Thyroid gland (tissue), 4 donors: Measurements from ENCODE around the gene HEXB. TPM values are rescaled to one million over a fixed set of nuclear protein-coding genes. Genes with fewer than 3 reads are reported as not detected.
A peak's percentile ranks its signal among the peaks of the same experiment; 100 is the strongest.

Experiments used
- DNase-seq, 2 donors: peaks; one replicate each; pipeline ENCODE4 v3.0.0-alpha.2; 2019
- H3K27ac ChIP-seq, 3 donors: fragments of 200-600 bp; sonication (generic); 1 replicate in 2 of 3; 2 replicates in 1 of 3; pipeline ENCODE4 v1.5.1; 2016 to 2019; ENCODE audit warnings: mild to moderate bottlenecking in 1 of 3, moderate library complexity in 1 of 3
- H3K27me3 ChIP-seq: fragments of 200-600 bp; sonication (generic); one replicate; pipeline ENCODE4 v1.5.1; 2019
- H3K36me3 ChIP-seq, 2 donors: fragments of 200-600 bp; sonication (generic); one replicate each; pipeline ENCODE4 v1.5.1; 2016 to 2019
- H3K4me1 ChIP-seq, 2 donors: fragments of 200-600 bp; sonication (generic); one replicate each; pipeline ENCODE4 v1.5.1; 2017 to 2019
- H3K4me3 ChIP-seq, 3 donors: fragments of 200-600 bp; sonication (generic); replicated peaks in 1 of 3; 1 replicate in 2 of 3; 2 replicates in 1 of 3; pipeline ENCODE4 v1.5.1; 2016; ENCODE audit warnings: mild to moderate bottlenecking in 1 of 3
- H3K9me3 ChIP-seq: fragments of 200-600 bp; sonication (generic); one replicate; pipeline ENCODE4 v1.5.1; 2017
- CTCF ChIP-seq, 6 experiments: fragments of 200-600 bp in 3 of 6; fragments of 450-650 bp in 3 of 6; sonication (generic) in 3 of 6; IDR thresholded peaks; one replicate each; pipeline ENCODE4 v1.5.1; 2016 to 2019; ENCODE audit warnings: antibody characterized with exemption in 6 of 6, mild to moderate bottlenecking in 2 of 6, inconsistent platforms in 1 of 6, moderate library complexity in 1 of 6
- POLR2A ChIP-seq, 2 donors: fragments of 450-650 bp; IDR thresholded peaks; one replicate each; pipeline ENCODE4 v1.6.1; 2017; ENCODE audit warnings: antibody characterized with exemption in 2 of 2, mild to moderate bottlenecking in 2 of 2, moderate library complexity in 1 of 2
- WGBS, 2 donors: methylation state at CpG; one replicate each; pipeline ENCODE4 v1.1.5; 2017; 5-methylcytosine and 5-hydroxymethylcytosine counted together
- intact Hi-C: fragments of 100-400 bp; cut with DNase I; formaldehyde crosslinking; loops from one replicate; pipeline ENCODE4 v1.15.1; 2023
- total RNA-seq, 4 donors: library from RNA; depleted of rRNA; stranded (reverse); fragments of >200 nt; gene quantifications; one replicate each; pipeline ENCODE4 v1.2.3, GENCODE V29; 2016

The HEXB gene
- total RNA-seq, 4 donors from 2014 or later, result 141 to 264 (median 166) TPM

- Histone ChIP-seq H3K4me3 (peak overlapping the region; percentile 54 to 74 (median 73)), H3K4me1 (peaks cover 0 to 28% of the 10 kb centered on the region in 2 donors), H3K27ac (peak overlapping the region in 1 of 3 donors; percentile 58), H3K9me3 (no peaks in the 10 kb centered on the region), H3K27me3 (no peaks in the 10 kb centered on the region), H3K36me3 (no peaks in the 10 kb centered on the region)
- TF ChIP-seq POLR2A (IDR thresholded peaks at IDR 0.05) (no peak), CTCF (IDR thresholded peaks at IDR 0.05) (peak in 5 of 6 experiments; percentile 37 to 72 (median 58))
- 6% methylated on average over 26 to 28 of the region's 28 CpGs for WGBS, 2 donors
- peak; percentile 30 to 35 for DNase-seq
- intact Hi-C loops, result loop anchor here (10.0 kb wide), 2 partner anchors 517 to 607 kb away; no protein-coding TSS in a partner anchor
Measured at GRCh38 chr5:74641735-74642542, 43.1 kb upstream of the HEXB start.

- 81 to 82% methylated on average over 6 of the region's 6 CpGs for WGBS, 2 donors
- peaks cover 0 to 28% of the 10 kb centered on the region in 2 donors for H3K4me1 ChIP-seq
- no peak for TF ChIP-seq POLR2A (IDR thresholded peaks at IDR 0.05)
- no peak for TF ChIP-seq CTCF (IDR thresholded peaks at IDR 0.05)
- no peak overlapping the region for H3K4me3 ChIP-seq
- H3K27ac ChIP-seq, result no peak overlapping the region
- H3K36me3 ChIP-seq, result no peaks in the 10 kb centered on the region
- DNase-seq, result no peak
- no peaks in the 10 kb centered on the region for H3K9me3 ChIP-seq
- intact Hi-C loops, result loop anchor here (10.0 kb wide), 2 partner anchors 518 to 608 kb away; no protein-coding TSS in a partner anchor
- no peaks in the 10 kb centered on the region for H3K27me3 ChIP-seq
Measured at GRCh38 chr5:74642543-74642863, 42.5 kb upstream of the HEXB start.

GRCh38 chr5:74643111-74643562 lies 41.9 kb upstream of the HEXB start:
- H3K4me3 ChIP-seq, result no peak overlapping the region
- TF ChIP-seq POLR2A (IDR thresholded peaks at IDR 0.05), result no peak
- no peak for TF ChIP-seq CTCF (IDR thresholded peaks at IDR 0.05)
- H3K27me3 ChIP-seq, result no peaks in the 10 kb centered on the region
- no peak for DNase-seq
- 65 to 72% methylated on average over 4 of the region's 4 CpGs for WGBS, 2 donors
- H3K27ac ChIP-seq, result no peak overlapping the region
- intact Hi-C loops, result loop anchor here (10.0 kb wide), 2 partner anchors 518 to 608 kb away; no protein-coding TSS in a partner anchor
- no peaks in the 10 kb centered on the region for H3K9me3 ChIP-seq
- no peaks in the 10 kb centered on the region for H3K36me3 ChIP-seq
- peaks cover 0 to 27% of the 10 kb centered on the region in 2 donors for H3K4me1 ChIP-seq

- Histone ChIP-seq H3K9me3 (no peaks in the 10 kb centered on the region), H3K4me1 (peaks cover 0 to 11% of the 10 kb centered on the region in 2 donors), H3K27me3 (no peaks in the 10 kb centered on the region), H3K4me3 (no peak overlapping the region), H3K27ac (no peak overlapping the region), H3K36me3 (no peaks in the 10 kb centered on the region)
- no peak for DNase-seq
- 44 to 47% methylated on average over 1 of the region's 1 CpG for WGBS, 2 donors
- TF ChIP-seq POLR2A (IDR thresholded peaks at IDR 0.05) (no peak), CTCF (IDR thresholded peaks at IDR 0.05) (no peak)
- intact Hi-C loops, result loop anchor here (5.0 to 10.0 kb wide), 3 partner anchors 522 to 745 kb away; no protein-coding TSS in a partner anchor
Measured at GRCh38 chr5:74647096-74647495, 37.9 kb upstream of the HEXB start.

- Histone ChIP-seq H3K4me1 (peaks cover 0 to 11% of the 10 kb centered on the region in 2 donors), H3K36me3 (no peaks in the 10 kb centered on the region), H3K27me3 (no peaks in the 10 kb centered on the region), H3K9me3 (no peaks in the 10 kb centered on the region), H3K27ac (no peak overlapping the region), H3K4me3 (no peak overlapping the region)
- DNase-seq, result peak; percentile 14 to 25
- TF ChIP-seq POLR2A (IDR thresholded peaks at IDR 0.05), result no peak
- TF ChIP-seq CTCF (IDR thresholded peaks at IDR 0.05), result peak in 5 of 6 experiments; percentile 65 to 92 (median 73)
- intact Hi-C loops, result loop anchor here (5.0 to 10.0 kb wide), 3 partner anchors 524 to 747 kb away; no protein-coding TSS in a partner anchor
- WGBS, 2 donors, result 12 to 18% methylated on average over 6 of the region's 6 CpGs
Measured at GRCh38 chr5:74648835-74649293, 36.2 kb upstream of the HEXB start.
